Ishikawa (cell line): ENCODE data around the gene DUXA.

Source experiments
- CEBPB ChIP-seq: IDR thresholded peaks from 2 replicates; pipeline ENCODE4 v1.6.1; 2012
- CREB1 ChIP-seq: IDR thresholded peaks from 2 replicates; pipeline ENCODE4 v1.6.1; 2012; ENCODE audit warnings: low read depth
- EGR1 ChIP-seq: IDR thresholded peaks from 2 replicates; pipeline ENCODE4 v1.6.1; 2012
- EP300 ChIP-seq: IDR thresholded peaks from 2 replicates; pipeline ENCODE4 v1.6.1; 2012; ENCODE audit warnings: borderline replicate concordance
- FOXM1 ChIP-seq: IDR thresholded peaks from 2 replicates; pipeline ENCODE4 v1.6.1; 2012; ENCODE audit warnings: low read depth, borderline replicate concordance
- NFIC ChIP-seq: IDR thresholded peaks from 2 replicates; pipeline ENCODE4 v1.6.1; 2012
- RAD21 ChIP-seq: IDR thresholded peaks from 2 replicates; pipeline ENCODE4 v1.6.1; 2012; ENCODE audit warnings: low read depth
- TAF1 ChIP-seq: IDR thresholded peaks from 2 replicates; pipeline ENCODE4 v1.6.1; 2012; ENCODE audit warnings: low read depth, mild to moderate bottlenecking
- TCF12 ChIP-seq: IDR thresholded peaks from 2 replicates; pipeline ENCODE4 v1.6.1; 2012; ENCODE audit warnings: low read depth
- TEAD4 ChIP-seq: IDR thresholded peaks from 2 replicates; pipeline ENCODE4 v1.6.1; 2012
- YY1 ChIP-seq: IDR thresholded peaks from 2 replicates; pipeline ENCODE4 v1.6.1; 2012; ENCODE audit warnings: low read depth
- ZBTB7A ChIP-seq: IDR thresholded peaks from 2 replicates; pipeline ENCODE4 v1.6.1; 2012; ENCODE audit warnings: low read depth
- TF ChIP-seq, protein P1 (sequence below): IDR thresholded peaks from 2 replicates; pipeline ENCODE4 v1.6.1; 2012; ENCODE audit warnings: low read depth, mild to moderate bottlenecking
- TF ChIP-seq, protein P2 (sequence below): IDR thresholded peaks from 2 replicates; pipeline ENCODE4 v1.6.1; 2012
- TF ChIP-seq, protein P3 (sequence below): IDR thresholded peaks from 2 replicates; pipeline ENCODE4 v1.6.1; 2012

The DUXA gene

DNA sequence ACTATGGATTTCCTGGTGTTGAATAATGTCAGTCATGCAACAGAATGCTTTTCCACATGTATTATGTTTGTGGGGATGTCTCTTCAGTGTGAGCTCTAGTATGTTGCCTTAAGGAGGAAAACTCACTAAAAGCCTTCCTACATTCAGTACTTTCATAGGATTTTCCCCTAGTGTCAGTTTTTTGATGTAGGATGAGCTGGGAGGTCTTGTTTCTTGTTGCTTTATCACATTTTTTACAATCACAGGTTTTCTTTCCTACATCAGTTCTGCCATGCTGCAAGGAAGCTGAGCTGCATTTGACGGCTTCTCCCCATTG lies 56.0 kb downstream of the DUXA start:
- TF ChIP-seq TAF1 (no peak), FOXM1 (no peak), CREB1 (no peak), YY1 (no peak), ZBTB7A (no peak), NFIC (no peak), EP300 (no peak), CEBPB (no peak), TCF12 (no peak), RAD21 (no peak), EGR1 (no peak), TEAD4 (no peak)
- TF ChIP-seq, protein P1, sequence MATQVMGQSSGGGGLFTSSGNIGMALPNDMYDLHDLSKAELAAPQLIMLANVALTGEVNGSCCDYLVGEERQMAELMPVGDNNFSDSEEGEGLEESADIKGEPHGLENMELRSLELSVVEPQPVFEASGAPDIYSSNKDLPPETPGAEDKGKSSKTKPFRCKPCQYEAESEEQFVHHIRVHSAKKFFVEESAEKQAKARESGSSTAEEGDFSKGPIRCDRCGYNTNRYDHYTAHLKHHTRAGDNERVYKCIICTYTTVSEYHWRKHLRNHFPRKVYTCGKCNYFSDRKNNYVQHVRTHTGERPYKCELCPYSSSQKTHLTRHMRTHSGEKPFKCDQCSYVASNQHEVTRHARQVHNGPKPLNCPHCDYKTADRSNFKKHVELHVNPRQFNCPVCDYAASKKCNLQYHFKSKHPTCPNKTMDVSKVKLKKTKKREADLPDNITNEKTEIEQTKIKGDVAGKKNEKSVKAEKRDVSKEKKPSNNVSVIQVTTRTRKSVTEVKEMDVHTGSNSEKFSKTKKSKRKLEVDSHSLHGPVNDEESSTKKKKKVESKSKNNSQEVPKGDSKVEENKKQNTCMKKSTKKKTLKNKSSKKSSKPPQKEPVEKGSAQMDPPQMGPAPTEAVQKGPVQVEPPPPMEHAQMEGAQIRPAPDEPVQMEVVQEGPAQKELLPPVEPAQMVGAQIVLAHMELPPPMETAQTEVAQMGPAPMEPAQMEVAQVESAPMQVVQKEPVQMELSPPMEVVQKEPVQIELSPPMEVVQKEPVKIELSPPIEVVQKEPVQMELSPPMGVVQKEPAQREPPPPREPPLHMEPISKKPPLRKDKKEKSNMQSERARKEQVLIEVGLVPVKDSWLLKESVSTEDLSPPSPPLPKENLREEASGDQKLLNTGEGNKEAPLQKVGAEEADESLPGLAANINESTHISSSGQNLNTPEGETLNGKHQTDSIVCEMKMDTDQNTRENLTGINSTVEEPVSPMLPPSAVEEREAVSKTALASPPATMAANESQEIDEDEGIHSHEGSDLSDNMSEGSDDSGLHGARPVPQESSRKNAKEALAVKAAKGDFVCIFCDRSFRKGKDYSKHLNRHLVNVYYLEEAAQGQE: no peak
- TF ChIP-seq, protein P2, sequence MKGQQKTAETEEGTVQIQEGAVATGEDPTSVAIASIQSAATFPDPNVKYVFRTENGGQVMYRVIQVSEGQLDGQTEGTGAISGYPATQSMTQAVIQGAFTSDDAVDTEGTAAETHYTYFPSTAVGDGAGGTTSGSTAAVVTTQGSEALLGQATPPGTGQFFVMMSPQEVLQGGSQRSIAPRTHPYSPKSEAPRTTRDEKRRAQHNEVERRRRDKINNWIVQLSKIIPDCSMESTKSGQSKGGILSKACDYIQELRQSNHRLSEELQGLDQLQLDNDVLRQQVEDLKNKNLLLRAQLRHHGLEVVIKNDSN: no peak
- TF ChIP-seq, protein P3, sequence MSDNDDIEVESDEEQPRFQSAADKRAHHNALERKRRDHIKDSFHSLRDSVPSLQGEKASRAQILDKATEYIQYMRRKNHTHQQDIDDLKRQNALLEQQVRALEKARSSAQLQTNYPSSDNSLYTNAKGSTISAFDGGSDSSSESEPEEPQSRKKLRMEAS: no peak

DNA sequence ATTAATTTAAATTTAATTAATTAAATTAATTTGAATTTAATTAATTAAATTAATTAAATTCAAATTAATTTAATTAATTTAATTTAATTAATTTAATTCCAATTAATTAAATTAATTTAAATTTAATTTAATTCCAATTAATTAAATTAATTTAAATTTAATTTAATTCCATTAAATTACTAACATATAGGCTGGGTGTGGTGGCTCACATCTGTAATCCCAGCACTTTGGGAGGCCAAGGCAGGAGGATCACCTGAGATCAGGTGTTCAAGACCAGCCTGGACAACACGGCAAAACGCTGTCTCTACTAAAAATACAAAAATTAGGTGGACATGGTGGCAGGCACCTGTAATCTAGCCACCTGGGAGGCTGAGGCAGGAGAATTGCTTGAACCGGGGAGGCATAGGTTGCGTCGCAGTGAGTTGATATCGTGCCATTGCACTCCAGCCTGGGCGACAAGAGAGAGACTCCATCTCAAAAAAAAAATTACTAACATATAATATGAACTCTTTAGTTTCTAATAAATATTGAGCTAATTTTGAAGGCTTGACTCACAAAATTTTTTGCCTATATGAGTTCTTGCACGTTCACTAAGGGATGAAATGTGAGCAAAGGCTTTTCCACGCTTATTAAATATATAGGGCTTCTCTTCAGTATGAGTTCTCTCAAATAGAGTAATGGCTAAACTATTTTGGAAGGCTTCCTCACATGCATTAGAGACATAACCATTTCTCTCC lies 56.5 kb downstream of the DUXA start:
- TF ChIP-seq EP300: no peak
- TF ChIP-seq, protein P3: no peak
- TF ChIP-seq YY1: no peak
- no peak for TF ChIP-seq ZBTB7A
- TF ChIP-seq, protein P1: no peak
- TF ChIP-seq EGR1: no peak
- no peak for TF ChIP-seq NFIC
- TF ChIP-seq CREB1: no peak
- no peak for TF ChIP-seq TCF12
- TF ChIP-seq TAF1: no peak
- no peak for TF ChIP-seq TEAD4
- TF ChIP-seq FOXM1: no peak
- TF ChIP-seq, protein P2: no peak
- TF ChIP-seq CEBPB: no peak

DNA sequence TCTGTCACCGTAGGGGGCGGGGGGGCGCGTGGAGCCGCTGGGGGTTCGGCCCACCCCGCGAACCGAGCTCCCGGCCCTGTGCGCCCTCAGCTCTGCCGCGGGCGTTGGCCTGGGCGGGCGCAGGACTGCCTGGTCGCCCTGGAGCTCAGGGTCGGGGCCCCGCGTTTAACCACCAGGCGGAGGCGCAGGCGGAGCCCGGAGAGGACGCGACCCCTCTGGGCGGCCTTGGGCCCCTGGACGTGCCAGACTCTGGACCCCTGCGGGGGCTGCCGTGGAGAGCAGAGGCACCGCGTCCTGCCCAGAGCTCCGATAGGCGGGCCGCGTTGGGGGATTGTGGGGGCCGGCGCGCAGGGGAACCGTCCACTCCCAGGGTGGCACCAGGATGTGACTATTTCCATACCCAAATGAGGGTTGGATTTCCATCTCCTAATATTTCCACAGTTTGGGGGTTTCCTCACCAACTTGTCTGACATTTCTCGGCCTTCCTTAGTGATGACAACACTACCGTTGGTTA lies 60.5 kb downstream of the DUXA start:
- TF ChIP-seq FOXM1: no peak
- TF ChIP-seq, protein P3: no peak
- no peak for TF ChIP-seq EP300
- no peak for TF ChIP-seq CEBPB
- TF ChIP-seq RAD21: no peak
- TF ChIP-seq TCF12: no peak
- TF ChIP-seq EGR1: no peak
- no peak for TF ChIP-seq CREB1
- no peak for TF ChIP-seq YY1
- TF ChIP-seq, protein P1: no peak
- no peak for TF ChIP-seq TEAD4
- TF ChIP-seq, protein P2: no peak
- TF ChIP-seq ZBTB7A: no peak
- TF ChIP-seq TAF1: no peak
- TF ChIP-seq NFIC: no peak
